GM19043 (cell line): ENCODE data around the gene ADGRL2.

Experiments used
- ATAC-seq: cut with Tn5 transposase; IDR thresholded peaks from one replicate; pipeline ENCODE4 v1.9.1; 2021; ENCODE audit warnings: low read depth; ENCODE audit not compliant: unreplicated experiment

Gene ADGRL2

GRCh38 chr1:81805537-81806431 lies 5.0 kb downstream of the ADGRL2 start:
- ATAC-seq = no peak

- no peak for ATAC-seq
Observed at GRCh38 chr1:81806432-81806770, 5.7 kb downstream of the ADGRL2 start.

- no peak for ATAC-seq
Observed at GRCh38 chr1:81808760-81809159, 8.0 kb downstream of the ADGRL2 start.

DNA sequence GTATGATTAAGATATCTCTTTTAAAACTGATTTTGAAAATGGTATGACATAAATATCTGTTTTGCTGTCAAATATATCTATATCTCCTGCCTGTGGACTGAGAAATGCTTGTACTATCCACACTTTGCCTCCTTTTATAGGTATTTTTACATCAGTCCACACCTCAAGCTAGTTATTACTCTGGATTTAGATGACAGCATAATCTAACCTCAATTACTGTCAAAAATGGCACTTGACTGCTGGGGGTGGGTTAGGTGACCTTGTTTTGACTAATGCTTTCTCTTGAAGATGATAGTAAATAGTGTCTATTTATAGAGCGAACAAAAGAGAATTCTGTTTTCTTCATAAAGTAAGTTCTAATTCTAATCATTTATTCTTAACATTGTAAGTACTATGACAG lies 9.1 kb downstream of the ADGRL2 start:
- no peak for ATAC-seq

GRCh38 chr1:81811757-81812371 lies 11.1 kb downstream of the ADGRL2 start:
- no peak for ATAC-seq

DNA sequence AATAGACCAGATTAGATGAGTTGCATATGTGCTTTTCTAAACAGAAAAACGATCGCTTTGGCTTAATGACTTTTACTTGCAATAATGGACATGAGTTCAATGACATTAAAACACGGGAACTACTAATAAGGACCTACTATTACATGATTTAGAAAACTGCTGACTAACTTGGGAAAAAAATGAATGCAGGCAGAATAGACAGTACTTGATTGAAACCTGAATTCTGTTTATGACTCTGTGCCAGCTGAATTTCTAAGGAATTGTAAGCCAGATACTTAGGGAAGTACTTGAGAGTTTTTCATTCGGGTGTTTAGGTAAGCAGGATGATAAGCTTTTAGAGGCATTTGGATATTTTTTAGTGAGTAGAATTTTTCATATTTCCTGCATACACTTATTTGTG lies 12.0 kb downstream of the ADGRL2 start:
- ATAC-seq = no peak

GRCh38 chr1:81813691-81814090 lies 13.0 kb downstream of the ADGRL2 start:
- no peak for ATAC-seq

DNA sequence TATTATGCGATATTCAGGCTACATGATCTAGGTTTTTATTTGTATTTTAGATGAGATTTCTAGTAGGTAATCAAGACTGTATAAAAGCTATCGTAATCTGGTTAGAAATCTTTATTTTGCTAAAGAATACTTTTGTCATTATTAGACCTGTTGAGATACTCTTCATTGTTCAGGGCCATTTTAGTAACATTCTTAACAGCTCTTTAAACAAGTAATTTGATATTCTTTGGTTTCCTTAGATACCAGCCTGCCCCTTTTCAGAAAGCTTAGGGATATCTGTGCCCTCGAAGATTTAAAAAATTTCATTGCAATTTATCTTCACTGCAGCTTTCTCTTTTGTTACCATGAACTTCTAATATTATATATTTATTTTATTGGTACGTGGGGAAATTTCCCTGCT lies 18.9 kb downstream of the ADGRL2 start:
- ATAC-seq = no peak

GRCh38 chr1:81820765-81821164 lies 20.0 kb downstream of the ADGRL2 start:
- ATAC-seq = no peak

GRCh38 chr1:81823082-81823481 lies 22.3 kb downstream of the ADGRL2 start:
- no peak for ATAC-seq

DNA sequence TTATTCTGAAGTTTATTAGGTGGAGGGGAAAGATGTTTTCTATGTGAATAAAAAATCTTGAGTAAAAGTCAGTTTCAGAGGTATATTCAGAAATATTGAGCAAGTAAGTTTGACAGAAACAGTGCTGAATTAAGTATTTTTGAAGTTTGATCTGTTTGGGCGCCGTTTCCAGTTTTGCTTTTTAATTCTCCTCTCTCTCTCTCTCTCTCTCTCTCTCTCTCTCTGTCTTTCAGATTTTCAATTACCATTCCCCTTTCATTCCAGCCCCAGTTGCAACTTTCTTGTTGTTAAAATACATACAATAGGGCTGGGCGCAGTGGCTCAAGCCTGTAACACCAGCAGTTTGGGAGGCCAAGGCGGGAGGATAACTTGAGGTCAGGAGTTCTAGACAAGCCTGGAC lies 24.0 kb downstream of the ADGRL2 start:
- no peak for ATAC-seq

GRCh38 chr1:81827942-81828341 lies 27.2 kb downstream of the ADGRL2 start:
- no peak for ATAC-seq

DNA sequence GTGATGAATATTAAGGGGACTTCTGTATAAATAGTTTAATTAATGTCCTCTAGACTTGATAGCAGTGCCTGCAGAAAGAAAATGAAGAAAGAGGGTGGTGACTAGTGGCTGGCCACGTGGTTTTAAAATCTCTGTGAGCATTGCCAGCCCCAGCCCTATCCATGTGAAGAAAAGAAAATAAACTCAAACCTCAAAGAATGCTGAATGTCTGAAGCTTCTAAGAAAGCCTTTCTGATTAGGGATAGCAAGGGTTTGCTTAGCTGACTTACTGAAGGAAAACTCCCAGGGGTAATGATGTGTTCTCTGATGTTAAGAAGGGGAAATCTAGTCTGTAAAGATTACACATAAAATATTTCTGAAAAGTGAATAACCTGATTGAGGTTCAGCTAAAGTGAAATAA lies 31.8 kb downstream of the ADGRL2 start:
- no peak for ATAC-seq

GRCh38 chr1:81833722-81834121 lies 33.0 kb downstream of the ADGRL2 start:
- ATAC-seq = no peak

DNA sequence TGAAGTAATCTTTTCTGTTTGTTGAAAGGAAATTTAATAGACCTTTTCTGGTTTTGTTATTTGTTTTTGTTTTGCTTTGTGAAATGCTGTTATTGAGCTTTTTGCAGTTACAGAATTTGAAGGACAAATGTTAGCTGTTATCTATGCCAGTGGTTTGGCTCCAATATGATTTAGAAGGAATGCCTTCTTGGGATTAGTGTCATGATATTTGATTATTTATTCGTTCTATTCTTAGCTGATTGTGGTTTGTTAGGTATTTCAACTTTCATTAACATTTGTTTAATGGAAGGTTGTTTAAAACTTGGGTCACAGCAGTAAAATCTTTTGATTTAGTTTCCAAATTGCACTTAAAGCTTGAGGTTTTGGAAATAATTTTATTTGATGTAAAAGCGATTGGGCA lies 33.5 kb downstream of the ADGRL2 start:
- no peak for ATAC-seq

DNA sequence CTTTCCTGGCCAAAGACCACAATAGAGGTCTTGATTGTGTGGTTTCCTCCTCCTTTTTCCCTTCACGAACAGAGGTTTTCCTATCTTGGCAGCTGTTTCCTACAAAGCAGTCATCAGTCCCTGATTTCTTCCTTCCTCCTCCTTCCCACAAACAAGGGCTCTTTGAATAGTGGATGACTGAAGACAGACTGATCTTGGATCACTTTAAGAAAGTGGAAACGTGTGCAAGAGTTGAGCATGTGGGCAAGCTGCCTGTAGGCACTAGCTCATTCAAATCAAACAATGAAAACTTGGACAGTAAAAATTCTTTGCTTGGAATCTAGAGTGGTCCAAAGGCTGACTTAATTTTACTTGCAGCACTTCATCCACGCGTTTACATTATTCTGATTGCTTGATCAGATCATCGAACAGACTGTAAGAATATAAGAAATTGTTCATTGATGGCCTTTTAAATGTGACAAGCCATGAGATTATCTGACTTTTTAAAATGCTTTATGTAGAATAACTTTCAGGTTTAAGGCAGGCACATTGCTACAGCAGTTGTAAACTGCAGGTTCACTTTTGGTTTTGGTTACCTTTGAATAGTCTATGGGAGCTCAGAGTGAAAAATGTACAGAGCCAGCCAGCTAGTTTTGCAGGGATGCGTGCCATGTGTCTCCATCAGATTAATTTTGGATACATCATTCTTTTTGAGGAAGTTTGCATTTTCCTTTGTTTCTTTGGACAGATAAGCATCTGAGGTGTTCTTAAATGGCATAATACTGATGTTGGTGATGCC lies 34.4 kb downstream of the ADGRL2 start:
- no peak for ATAC-seq

- no peak for ATAC-seq
Observed at GRCh38 chr1:81836007-81836626, 35.4 kb downstream of the ADGRL2 start.

DNA sequence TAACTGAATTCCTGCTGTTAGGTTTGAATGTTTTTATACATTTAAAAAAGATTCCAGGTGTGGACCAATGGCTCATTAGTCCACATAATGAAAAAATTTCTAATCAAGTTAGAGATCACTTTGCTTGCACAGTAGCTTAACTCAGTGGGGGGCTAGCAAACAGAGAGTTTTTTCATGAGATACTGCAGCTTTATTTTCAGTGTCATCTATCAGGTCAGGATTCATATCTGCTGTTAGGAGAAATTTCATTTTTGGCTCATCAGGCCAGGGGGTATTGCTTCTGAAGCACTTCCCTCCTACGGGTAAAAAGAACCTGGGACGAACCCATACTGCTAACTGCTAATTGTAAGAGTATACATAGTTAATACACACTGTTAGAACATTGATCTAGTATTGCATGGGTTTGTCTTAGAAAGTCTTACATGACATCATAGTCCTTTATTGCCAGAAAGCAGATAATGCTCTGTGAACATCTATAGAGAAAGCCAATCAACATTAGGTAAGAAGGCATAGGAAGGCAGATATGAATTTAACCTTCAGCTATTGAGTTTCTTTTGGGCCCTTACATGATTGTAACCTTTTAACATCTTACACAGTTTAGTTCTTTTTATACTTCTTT lies 38.0 kb downstream of the ADGRL2 start:
- no peak for ATAC-seq

- no peak for ATAC-seq
Observed at GRCh38 chr1:81840805-81841204, 40.1 kb downstream of the ADGRL2 start.

DNA sequence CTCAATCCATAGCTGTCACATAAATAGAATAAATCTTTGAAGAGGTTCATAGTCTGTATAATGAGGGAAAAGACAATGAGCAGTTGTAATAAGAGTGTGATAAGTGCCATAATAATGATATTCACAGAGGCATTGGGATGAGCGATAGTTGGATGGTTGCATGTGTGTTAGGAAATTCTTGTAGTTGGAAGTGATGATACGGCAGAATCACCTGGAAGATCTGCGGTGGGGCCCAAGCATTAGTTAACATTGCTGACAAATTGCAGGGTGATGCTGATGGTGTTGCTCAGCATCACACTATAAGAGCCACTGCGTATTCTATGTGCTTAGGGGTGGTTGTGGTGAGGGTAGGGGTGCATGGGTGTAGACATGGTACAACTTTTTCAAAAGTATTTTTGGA lies 41.1 kb downstream of the ADGRL2 start:
- no peak for ATAC-seq

- ATAC-seq = no peak
Observed at GRCh38 chr1:81844477-81844876, 43.7 kb downstream of the ADGRL2 start.
